Anterior cingulate cortex (tissue), 58 donors: ENCODE data around the gene TMEM266.

ENCODE experiments used
- DNase-seq, 58 donors: peaks; one replicate each; lab custom pipeline; 2025; lab: John Stamatoyannopoulos, UW

TMEM266 gene

GRCh38 chr15:76064375-76064774, 4.6 kb downstream of the TMEM266 start:
- DNase-seq = no peak

DNA sequence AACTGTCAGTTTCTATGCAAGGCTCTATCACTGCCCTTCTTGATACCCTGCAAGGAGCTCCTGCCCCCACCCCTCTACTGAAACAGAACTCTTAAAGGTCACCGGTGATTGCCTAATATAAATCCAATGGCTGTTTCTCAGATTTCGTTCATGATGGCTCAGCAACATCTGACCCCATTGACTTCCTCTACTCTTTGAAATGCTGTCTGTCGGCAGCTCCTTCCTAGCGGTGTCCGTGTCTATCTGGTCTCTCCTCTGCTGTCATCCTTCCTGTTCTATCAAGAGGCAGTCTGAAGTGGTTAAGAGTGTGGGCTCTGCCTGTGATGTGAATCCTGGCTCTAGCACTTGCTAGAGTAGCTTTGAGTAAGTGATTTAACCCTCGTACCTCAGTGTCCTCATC, 5.5 kb downstream of the TMEM266 start:
- no peak for DNase-seq

DNA sequence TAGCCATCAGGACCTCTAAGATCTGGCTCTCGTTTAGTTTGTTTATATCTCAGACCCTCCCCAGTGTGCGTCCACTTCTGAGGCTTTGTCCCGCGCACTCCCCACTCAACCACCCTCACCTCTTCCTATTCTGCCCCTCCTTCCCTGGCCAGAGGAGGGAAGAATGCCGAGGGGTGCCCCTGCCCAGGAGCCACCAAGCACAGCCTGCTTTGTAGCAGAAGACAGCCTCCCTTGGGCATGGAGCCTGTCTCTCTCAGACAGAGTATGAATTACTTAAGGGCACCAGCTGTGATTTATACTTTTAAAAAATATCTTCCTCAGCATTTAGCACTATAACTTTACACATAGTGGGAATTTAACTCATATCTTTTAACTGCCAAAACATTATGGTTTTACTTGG, 6.0 kb downstream of the TMEM266 start:
- DNase-seq = no peak

GRCh38 chr15:76070192-76070591, 10.4 kb downstream of the TMEM266 start:
- no peak for DNase-seq

GRCh38 chr15:76070921-76071635, 11.3 kb downstream of the TMEM266 start:
- no peak for DNase-seq

DNA sequence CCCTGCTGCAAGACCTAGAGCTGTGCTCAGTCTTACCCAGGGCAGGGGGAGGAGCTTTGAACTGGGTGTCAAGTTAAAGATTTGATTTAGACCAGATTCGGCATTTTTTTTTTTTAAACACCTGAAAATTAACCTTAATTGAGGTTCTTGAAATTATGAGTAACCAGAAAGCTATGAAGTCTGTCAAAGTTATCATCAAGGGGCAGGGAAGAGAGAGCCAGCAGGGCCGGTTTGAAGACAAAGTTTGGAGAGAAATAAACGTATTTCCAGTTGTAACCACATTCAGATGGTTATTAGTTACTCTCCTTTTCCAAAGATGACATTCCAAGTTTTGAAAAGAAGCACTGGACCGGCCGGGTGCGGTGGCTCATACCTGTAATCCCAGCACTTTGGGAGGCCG, 12.0 kb downstream of the TMEM266 start:
- DNase-seq = no peak

- DNase-seq = no peak
Measured at GRCh38 chr15:76073554-76073953, 13.8 kb downstream of the TMEM266 start.

GRCh38 chr15:76075046-76075445, 15.3 kb downstream of the TMEM266 start:
- DNase-seq = no peak

DNA sequence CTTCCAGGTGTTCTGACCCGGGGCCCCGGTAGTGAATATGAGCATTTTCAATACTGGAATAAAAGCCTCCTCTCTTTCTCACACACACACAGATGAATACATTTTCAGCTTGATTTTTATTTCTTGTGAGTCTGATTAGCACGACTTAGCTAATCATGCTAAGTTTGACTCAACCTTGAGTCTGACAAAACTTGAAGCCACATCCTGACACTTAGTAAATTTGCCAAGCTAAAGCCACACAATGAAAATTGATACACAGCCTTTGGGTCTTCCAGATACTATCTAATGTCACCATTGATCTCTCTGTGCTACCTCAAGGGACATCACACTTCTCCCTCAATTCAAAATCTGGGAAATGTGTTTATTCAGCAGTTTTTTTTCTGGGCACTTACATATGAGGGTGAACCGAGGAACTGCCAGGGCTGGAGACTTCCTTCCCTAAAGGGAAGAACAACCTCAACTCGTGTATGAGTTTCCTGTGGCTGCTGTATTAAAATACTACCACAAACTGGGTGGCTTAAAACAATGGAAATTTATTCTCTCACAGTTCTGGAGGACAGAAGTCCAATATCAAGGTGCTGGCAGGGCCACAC, 18.6 kb downstream of the TMEM266 start:
- DNase-seq = no peak

DNA sequence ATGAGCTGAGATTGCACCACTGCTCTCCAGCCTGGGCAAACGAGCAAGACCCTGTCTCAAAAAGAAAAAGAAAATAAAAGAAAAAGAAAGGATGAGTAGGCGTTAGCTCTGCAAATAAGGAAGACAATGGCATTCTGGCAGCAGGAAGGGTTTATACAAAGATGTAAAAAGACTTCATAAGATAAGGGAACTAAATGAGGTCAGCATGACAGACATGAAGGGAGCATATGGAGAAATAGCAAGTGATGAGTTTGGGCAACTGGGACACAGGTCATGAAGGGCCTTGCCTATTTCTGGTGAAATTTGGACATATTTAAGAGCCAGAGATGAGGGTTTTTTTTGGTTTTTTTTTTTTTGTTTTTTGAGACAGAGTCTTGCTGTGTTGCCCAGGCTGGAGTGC, 24.5 kb downstream of the TMEM266 start:
- DNase-seq = no peak

- no peak for DNase-seq
Measured at GRCh38 chr15:76098685-76099084, 38.9 kb downstream of the TMEM266 start.

GRCh38 chr15:76099388-76099787, 39.6 kb downstream of the TMEM266 start:
- no peak for DNase-seq

DNA sequence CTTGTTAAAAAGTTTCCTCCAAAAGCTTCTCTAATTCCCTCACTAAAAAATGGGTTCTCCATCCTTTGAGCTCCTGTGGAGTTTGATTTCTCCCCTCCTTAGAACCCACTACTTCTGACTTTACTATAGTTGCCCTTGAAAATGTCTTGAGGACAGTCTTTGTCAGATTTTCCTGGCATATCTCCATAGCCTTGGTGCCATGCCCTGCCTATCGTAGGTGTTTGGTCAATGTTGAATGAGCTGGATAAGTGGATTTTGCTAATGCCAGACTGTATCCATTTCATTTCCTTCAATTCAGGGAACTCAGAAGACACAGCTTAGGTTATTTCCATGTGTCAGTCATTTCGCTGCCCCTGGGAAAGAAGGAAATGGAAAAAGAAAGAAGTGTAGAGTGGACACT, 40.6 kb downstream of the TMEM266 start:
- DNase-seq = no peak

GRCh38 chr15:76101655-76102054, 41.9 kb downstream of the TMEM266 start:
- no peak for DNase-seq

DNA sequence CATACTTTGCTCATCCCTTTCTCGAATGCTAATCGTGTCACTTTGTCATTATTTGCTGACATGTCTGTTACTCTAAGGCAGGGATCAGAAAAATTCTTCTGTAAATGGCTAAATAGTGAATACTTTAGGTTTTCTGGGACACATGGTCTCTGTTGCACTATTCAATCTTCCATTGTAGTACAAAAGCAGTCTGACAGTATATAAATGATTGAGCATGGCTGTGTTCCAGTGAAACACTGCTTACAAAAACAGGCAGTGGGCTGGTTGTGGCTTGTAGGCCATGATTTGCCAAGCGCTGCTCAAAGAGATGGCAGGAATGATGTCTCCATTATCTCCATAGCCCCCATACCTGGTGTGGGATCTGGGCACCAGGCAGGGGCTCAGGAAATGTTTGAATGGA, 45.6 kb downstream of the TMEM266 start:
- DNase-seq = no peak

GRCh38 chr15:76105911-76106310, 46.1 kb downstream of the TMEM266 start:
- DNase-seq = no peak

DNA sequence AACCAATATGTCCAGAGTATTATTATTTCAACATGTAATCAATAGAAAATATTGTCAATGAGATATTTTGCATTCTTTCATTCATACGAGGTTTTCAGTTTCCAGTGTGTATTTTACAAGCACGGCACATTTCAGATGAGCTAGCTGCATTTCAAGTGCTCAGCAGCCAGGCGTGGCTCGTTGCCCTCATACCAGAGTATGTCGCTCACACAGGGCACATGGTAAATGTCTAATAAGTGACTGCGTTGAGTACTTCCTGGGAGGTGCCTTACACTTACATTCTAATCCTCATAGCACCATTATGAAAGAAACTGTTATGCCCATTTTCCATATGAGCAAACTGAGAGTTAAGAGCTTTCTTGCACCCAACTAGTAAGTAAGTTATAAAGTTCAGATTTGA, 47.4 kb downstream of the TMEM266 start:
- DNase-seq = no peak

DNA sequence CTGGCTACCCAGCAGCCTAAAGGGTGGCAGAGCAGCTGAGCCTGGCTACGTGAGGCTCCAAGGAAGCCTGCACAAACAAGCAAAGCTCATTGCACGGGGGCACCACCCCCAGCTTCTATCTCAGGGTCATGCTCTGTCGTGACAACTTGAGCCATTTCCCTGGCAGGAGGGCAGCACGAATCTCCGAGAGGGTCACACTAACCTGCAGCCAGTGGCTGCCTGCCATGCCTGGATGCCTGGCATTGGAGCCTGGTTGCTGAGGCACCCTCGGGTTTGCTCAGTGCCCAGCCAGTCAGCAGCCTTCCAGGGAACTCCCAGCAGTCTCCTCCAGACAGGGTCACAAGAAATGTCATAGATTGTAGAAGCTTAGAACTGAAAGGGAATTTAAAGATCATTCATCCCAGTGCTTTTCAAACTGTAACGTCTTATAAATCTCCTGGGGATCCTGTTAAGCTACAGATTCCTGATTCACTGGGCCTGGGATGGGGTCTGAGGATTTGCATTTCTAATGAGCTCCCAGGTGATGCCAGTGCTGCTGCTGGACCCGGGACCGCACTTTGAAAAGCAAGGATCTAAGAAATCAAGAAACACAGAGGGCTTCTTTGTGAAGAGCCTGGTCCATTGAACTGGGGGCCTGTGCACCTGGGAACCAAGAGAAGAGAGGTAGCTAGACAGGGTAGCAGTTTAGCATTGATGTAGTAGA, 48.4 kb downstream of the TMEM266 start:
- peak in 43 of 58 donors; percentile 1 to 66 (median 17) for DNase-seq

DNA sequence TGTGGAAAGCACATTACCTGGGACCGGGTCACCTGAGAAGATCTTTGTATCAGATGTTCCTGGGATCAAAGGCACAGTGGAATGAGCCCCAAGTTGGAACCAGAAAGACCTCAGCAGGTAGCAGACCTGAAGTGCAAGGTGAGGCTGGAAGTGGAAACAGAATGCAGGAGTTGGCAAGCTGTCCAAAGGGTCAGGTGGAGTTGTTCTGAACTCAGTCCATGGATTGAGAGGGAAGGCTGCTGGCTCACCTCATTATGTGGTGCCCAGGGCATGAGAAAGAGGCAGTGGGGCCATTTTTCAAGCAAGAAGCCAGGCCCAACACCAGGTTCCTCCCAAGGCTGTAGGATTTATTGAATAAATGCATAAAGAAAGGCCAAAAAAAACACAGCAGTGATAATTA, 49.3 kb downstream of the TMEM266 start:
- DNase-seq = no peak

DNA sequence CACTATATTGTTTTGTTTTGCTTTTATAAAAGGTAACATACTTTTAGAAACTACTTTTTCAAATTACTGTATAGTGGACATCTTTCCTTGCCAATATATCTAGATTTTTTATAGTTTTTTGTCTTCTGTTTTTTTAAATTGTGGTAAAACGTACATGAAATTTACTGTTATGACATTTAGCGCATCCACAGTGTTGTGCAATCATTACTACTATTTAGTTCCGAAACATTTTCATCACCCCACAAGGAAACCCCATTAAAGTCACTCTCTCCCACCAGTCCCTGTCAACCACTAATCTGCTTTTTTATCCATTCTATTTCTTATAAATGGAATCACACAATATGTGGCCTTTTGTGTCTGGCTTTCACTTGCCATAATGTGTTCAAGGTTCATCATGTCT, 54.8 kb downstream of the TMEM266 start:
- no peak for DNase-seq

DNA sequence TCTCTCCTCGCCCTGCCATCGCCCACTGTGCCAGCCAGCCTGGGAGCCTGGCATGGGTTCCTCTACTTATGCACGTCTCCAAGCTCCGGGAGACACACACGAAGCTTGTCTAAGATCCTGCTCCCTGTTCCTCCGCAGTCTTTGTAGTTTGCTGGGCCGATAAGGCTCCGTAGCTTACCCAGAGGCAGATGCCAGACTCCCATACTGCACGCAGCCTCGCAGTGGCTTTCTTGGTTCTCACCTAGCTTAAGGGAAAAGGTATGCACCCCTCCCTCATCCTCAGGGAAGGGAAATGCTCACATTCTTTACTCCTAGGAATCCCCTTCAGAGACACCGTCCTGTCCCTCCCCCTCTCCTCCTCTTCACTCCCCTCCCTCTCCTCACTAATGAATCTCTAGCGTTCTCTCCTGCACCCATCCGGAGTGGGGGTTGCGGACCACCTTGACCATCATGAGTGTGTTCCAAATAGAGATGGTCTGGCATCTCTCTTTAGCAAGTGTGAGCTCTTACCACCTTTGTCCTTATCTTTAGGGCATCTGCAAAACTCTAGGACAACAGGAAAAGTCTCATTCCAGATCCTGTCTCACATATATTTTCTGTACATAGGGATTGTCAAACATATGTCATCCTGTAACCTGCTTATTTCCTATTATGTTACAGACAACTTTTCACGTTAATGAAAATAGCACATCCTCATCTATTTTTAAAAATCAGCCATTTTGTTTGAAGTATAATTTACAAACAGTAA, 56.5 kb downstream of the TMEM266 start:
- no peak for DNase-seq
